Natural killer cell (primary cell): Measurements from ENCODE around the gene MRPL43. TPM values are rescaled to one million over a fixed set of nuclear protein-coding genes. Genes with fewer than 3 reads are reported as not detected.

Source experiments
- ATAC-seq, 3 donors: fragments of 150-1000 bp in 2 of 3; fragments of 200-7000 bp in 1 of 3; cut with Tn5 transposase; 1 replicate in 1 of 3; 2 replicates in 2 of 3; pipeline ENCODE4 v1.10.0; 2021; ENCODE audit warnings: mild to moderate bottlenecking in 2 of 3, moderate library complexity in 2 of 3
- DNase-seq, 2 donors: peaks; one replicate each; pipeline versions ENCODE4 v3.0.0 to v3.0.0-alpha.2; 2013 to 2021; ENCODE audit warnings: mixed read lengths in 1 of 2
- H3K27ac ChIP-seq: one replicate; pipeline ENCODE4 v1.5.1; 2013; ENCODE audit warnings: mild to moderate bottlenecking, low read length
- H3K27me3 ChIP-seq: one replicate; pipeline ENCODE4 v1.6.1; 2013; ENCODE audit warnings: low read length; ENCODE audit not compliant: control insufficient read depth, insufficient read depth
- H3K36me3 ChIP-seq: one replicate; pipeline ENCODE4 v1.6.1; 2013; ENCODE audit warnings: low read length; ENCODE audit not compliant: control insufficient read depth, insufficient read depth
- H3K4me1 ChIP-seq: one replicate; pipeline ENCODE4 v1.6.1; 2013; ENCODE audit warnings: low read length; ENCODE audit not compliant: control insufficient read depth, insufficient read depth
- H3K4me3 ChIP-seq: one replicate; pipeline ENCODE4 v1.5.1; 2013; ENCODE audit warnings: low read length
- H3K9me3 ChIP-seq: one replicate; pipeline ENCODE4 v1.6.1; 2013; ENCODE audit warnings: low read length; ENCODE audit not compliant: control insufficient read depth, insufficient read depth
- H3K27ac Mint-ChIP-seq, 2 donors: one replicate each; pipeline ENCODE4 v1.8.0; 2022; ENCODE audit warnings: mild to moderate bottlenecking in 2 of 2, mixed read lengths in 2 of 2, moderate library complexity in 1 of 2
- H3K27me3 Mint-ChIP-seq, 2 donors: one replicate each; pipeline ENCODE4 v1.8.0; 2022; ENCODE audit warnings: low read depth in 2 of 2, mixed read lengths in 2 of 2
- H3K36me3 Mint-ChIP-seq: one replicate; pipeline ENCODE4 v1.8.0; 2022; ENCODE audit warnings: mixed read lengths
- H3K4me1 Mint-ChIP-seq, 2 donors: one replicate each; pipeline ENCODE4 v1.8.0; 2022; ENCODE audit warnings: mixed read lengths in 2 of 2
- H3K4me3 Mint-ChIP-seq: one replicate; pipeline ENCODE4 v1.8.0; 2022; ENCODE audit warnings: mild to moderate bottlenecking, moderate library complexity, mixed read lengths
- H3K9me3 Mint-ChIP-seq, 2 donors: one replicate each; pipeline ENCODE4 v1.8.0; 2022; ENCODE audit warnings: mixed read lengths in 2 of 2
- CTCF ChIP-seq: fragments of 200-600 bp; IDR thresholded peaks from one replicate; pipeline ENCODE4 v1.8.0; 2022; ENCODE audit warnings: antibody characterized with exemption
- WGBS: methylation state at CpG from one replicate; pipeline ENCODE4 v1.1.7; 2013; ENCODE audit warnings: missing lambda C conversion rate; ENCODE audit not compliant: insufficient coverage; 5-methylcytosine and 5-hydroxymethylcytosine counted together
- intact Hi-C: fragments of 100-400 bp; cut with micrococcal nuclease; formaldehyde crosslinking; loops from one replicate; pipeline ENCODE4 v1.14.2; 2022
- total RNA-seq, 4 donors: library from RNA; stranded (reverse); fragments of 120-200 nt in 1 of 4; gene quantifications; one replicate each; pipeline versions ENCODE4 v1.2.3 to v1.2.4, GENCODE V29; 2013 to 2022

Gene MRPL43
- total RNA-seq, 3 donors from 2014 or later (not counting 1 experiment from before 2014, with no cell fraction given): 27.2 to 42.0 (median 33.1) TPM

GRCh38 chr10:100962351-100963080 is 24.8 kb downstream of the MRPL43 start:
- Histone ChIP-seq H3K4me1 (no peaks in the 10 kb centered on the region), H3K9me3 (no peaks in the 10 kb centered on the region), H3K36me3 (peaks cover 62% of the 10 kb centered on the region), H3K27me3 (no peaks in the 10 kb centered on the region), H3K4me3 (no peak overlapping the region), H3K27ac (no peak overlapping the region)
- Mint-ChIP-seq H3K4me3 (no peak overlapping the region), H3K27me3 (no peaks in the 10 kb centered on the region), H3K9me3 (no peaks in the 10 kb centered on the region), H3K36me3 (peaks cover 34% of the 10 kb centered on the region), H3K27ac (no peak overlapping the region), H3K4me1 (no peaks in the 10 kb centered on the region)
- ATAC-seq (no peak), DNase-seq (no peak)
- intact Hi-C loops: no loop called here
- no peak for TF ChIP-seq CTCF
- 100% methylated on average over 3 of the region's 4 CpGs for WGBS

GRCh38 chr10:100960251-100960650 is 27.0 kb downstream of the MRPL43 start:
- H3K36me3 ChIP-seq: peaks cover 73% of the 10 kb centered on the region
- Mint-ChIP-seq H3K36me3 (peaks cover 34% of the 10 kb centered on the region), H3K27ac (peak overlapping the region in 1 of 2 donors; percentile 5), H3K9me3 (no peaks in the 10 kb centered on the region), H3K4me3 (no peak overlapping the region), H3K4me1 (no peaks in the 10 kb centered on the region), H3K27me3 (no peaks in the 10 kb centered on the region)
- no peaks in the 10 kb centered on the region for H3K4me1 ChIP-seq
- intact Hi-C loops: no loop called here
- ATAC-seq (no peak), DNase-seq (no peak)
- no peak overlapping the region for H3K4me3 ChIP-seq
- no peak for TF ChIP-seq CTCF
- H3K9me3 ChIP-seq: no peaks in the 10 kb centered on the region
- H3K27me3 ChIP-seq: no peaks in the 10 kb centered on the region
- no peak overlapping the region for H3K27ac ChIP-seq

GRCh38 chr10:100948916-100949315 is 38.4 kb downstream of the MRPL43 start:
- Histone ChIP-seq H3K36me3 (peaks cover 62% of the 10 kb centered on the region), H3K27me3 (no peaks in the 10 kb centered on the region), H3K4me1 (no peaks in the 10 kb centered on the region), H3K27ac (no peak overlapping the region), H3K9me3 (no peaks in the 10 kb centered on the region), H3K4me3 (no peak overlapping the region)
- no peak overlapping the region for H3K4me3 Mint-ChIP-seq
- H3K9me3 Mint-ChIP-seq: no peaks in the 10 kb centered on the region
- no peak overlapping the region for H3K27ac Mint-ChIP-seq
- WGBS: 100% methylated on average over 2 of the region's 3 CpGs
- DNase-seq: no peak
- no peak for ATAC-seq
- no peaks in the 10 kb centered on the region for H3K4me1 Mint-ChIP-seq
- intact Hi-C loops: no loop called here
- TF ChIP-seq CTCF: no peak
- no peaks in the 10 kb centered on the region for H3K27me3 Mint-ChIP-seq
- no peaks in the 10 kb centered on the region for H3K36me3 Mint-ChIP-seq

- H3K27me3 ChIP-seq: no peaks in the 10 kb centered on the region
- ATAC-seq: no peak
- H3K36me3 ChIP-seq: peaks cover 74% of the 10 kb centered on the region
- H3K4me3 ChIP-seq: no peak overlapping the region
- H3K9me3 ChIP-seq: no peaks in the 10 kb centered on the region
- H3K27ac Mint-ChIP-seq: no peak overlapping the region
- H3K27ac ChIP-seq: no peak overlapping the region
- no peaks in the 10 kb centered on the region for H3K4me1 ChIP-seq
- H3K4me3 Mint-ChIP-seq: no peak overlapping the region
- H3K36me3 Mint-ChIP-seq: no peaks in the 10 kb centered on the region
- TF ChIP-seq CTCF: no peak
- no peaks in the 10 kb centered on the region for H3K4me1 Mint-ChIP-seq
- H3K9me3 Mint-ChIP-seq: no peaks in the 10 kb centered on the region
- no peaks in the 10 kb centered on the region for H3K27me3 Mint-ChIP-seq
- no peak for DNase-seq
- intact Hi-C loops: no loop called here
Measured at GRCh38 chr10:100945754-100946153, 41.5 kb downstream of the MRPL43 start.
